Type B pancreatic cell (in vitro differentiated cells): ENCODE measurements around the gene C22orf39. TPM values are rescaled to one million over a fixed set of nuclear protein-coding genes. Genes with fewer than 3 reads are reported as not detected.
A peak's percentile ranks its signal among the peaks of the same experiment; 100 is the strongest.

ENCODE experiments used
- DNase-seq: peaks from one replicate; pipeline ENCODE4 v3.0.0; 2021; ENCODE audit warnings: mixed read lengths; ENCODE audit not compliant: unreplicated experiment; ENCODE audit errors: extremely low spot score
- H3K27ac Mint-ChIP-seq: 2 replicates; pipeline ENCODE4 v1.8.0; 2021; ENCODE audit warnings: mild to moderate bottlenecking, mixed read lengths
- H3K27me3 Mint-ChIP-seq: 2 replicates; pipeline ENCODE4 v1.8.0; 2021; ENCODE audit warnings: mixed read lengths
- H3K36me3 Mint-ChIP-seq: 2 replicates; pipeline ENCODE4 v1.8.0; 2021; ENCODE audit warnings: mixed read lengths
- H3K4me1 Mint-ChIP-seq: one replicate; pipeline ENCODE4 v1.8.0; 2021; ENCODE audit warnings: mixed read lengths; ENCODE audit not compliant: unreplicated experiment
- H3K4me3 Mint-ChIP-seq: 2 replicates; pipeline ENCODE4 v1.8.0; 2021; ENCODE audit warnings: mild to moderate bottlenecking, mixed read lengths
- H3K9me3 Mint-ChIP-seq: 2 replicates; pipeline ENCODE4 v1.8.0; 2021; ENCODE audit warnings: mixed read lengths
- total RNA-seq: library from RNA; stranded (reverse); gene quantifications from 2 replicates; pipeline ENCODE4 v1.2.1, GENCODE V29; 2021; ENCODE audit warnings: low replicate concordance
- TF ChIP-seq, protein P1 (sequence below): fragments of 200-600 bp; sonication (generic); conservative IDR thresholded peaks from 2 replicates; pipeline ENCODE4 v1.5.0; 2021; ENCODE audit warnings: antibody characterized with exemption, mild to moderate bottlenecking

Gene C22orf39
- total RNA-seq, 1 donor from 2014 or later, result 30.3 TPM

GRCh38 chr22:19419086-19419463 is 28.4 kb downstream of the C22orf39 start:
- DNase-seq, result no peak
- no peaks in the 10 kb centered on the region for H3K27me3 Mint-ChIP-seq
- H3K9me3 Mint-ChIP-seq, result peaks cover 5% of the 10 kb centered on the region
- TF ChIP-seq, protein P1, sequence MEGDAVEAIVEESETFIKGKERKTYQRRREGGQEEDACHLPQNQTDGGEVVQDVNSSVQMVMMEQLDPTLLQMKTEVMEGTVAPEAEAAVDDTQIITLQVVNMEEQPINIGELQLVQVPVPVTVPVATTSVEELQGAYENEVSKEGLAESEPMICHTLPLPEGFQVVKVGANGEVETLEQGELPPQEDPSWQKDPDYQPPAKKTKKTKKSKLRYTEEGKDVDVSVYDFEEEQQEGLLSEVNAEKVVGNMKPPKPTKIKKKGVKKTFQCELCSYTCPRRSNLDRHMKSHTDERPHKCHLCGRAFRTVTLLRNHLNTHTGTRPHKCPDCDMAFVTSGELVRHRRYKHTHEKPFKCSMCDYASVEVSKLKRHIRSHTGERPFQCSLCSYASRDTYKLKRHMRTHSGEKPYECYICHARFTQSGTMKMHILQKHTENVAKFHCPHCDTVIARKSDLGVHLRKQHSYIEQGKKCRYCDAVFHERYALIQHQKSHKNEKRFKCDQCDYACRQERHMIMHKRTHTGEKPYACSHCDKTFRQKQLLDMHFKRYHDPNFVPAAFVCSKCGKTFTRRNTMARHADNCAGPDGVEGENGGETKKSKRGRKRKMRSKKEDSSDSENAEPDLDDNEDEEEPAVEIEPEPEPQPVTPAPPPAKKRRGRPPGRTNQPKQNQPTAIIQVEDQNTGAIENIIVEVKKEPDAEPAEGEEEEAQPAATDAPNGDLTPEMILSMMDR, result no peak
- H3K4me3 Mint-ChIP-seq, result no peak overlapping the region
- H3K27ac Mint-ChIP-seq, result no peak overlapping the region
- H3K4me1 Mint-ChIP-seq, result peaks cover 20% of the 10 kb centered on the region
- H3K36me3 Mint-ChIP-seq, result peaks cover 4% of the 10 kb centered on the region

DNA sequence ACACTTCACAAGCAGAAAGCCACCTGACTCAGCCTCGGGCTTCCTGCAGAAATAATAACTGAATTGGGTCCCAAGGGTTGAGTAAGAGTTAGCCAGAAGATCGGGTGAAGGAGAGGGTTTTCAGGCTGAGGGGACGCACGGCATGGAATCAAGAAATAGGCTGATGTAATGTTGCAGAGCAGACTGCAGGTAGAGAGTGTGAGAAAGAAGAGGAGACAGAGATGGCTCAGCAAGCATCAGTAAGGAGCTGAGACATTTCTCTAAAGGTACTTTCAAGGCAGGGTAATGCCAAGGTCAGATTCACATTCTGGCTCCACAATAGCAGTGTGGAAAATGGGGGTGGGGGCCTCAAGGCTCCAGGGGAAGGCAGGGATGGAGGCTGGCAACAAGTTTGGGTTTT is 34.6 kb downstream of the C22orf39 start:
- DNase-seq, result no peak
- Mint-ChIP-seq H3K4me1 (peaks cover 13% of the 10 kb centered on the region), H3K9me3 (peaks cover 7% of the 10 kb centered on the region), H3K27me3 (no peaks in the 10 kb centered on the region), H3K27ac (peak overlapping the region; percentile 5), H3K4me3 (no peak overlapping the region), H3K36me3 (peaks cover 9% of the 10 kb centered on the region)
- TF ChIP-seq, protein P1, result no peak

- peaks cover 7% of the 10 kb centered on the region for H3K9me3 Mint-ChIP-seq
- TF ChIP-seq, protein P1, result no peak
- peak overlapping the region; percentile 5 for H3K27ac Mint-ChIP-seq
- no peak for DNase-seq
- H3K27me3 Mint-ChIP-seq, result no peaks in the 10 kb centered on the region
- peaks cover 9% of the 10 kb centered on the region for H3K36me3 Mint-ChIP-seq
- H3K4me3 Mint-ChIP-seq, result no peak overlapping the region
- peaks cover 16% of the 10 kb centered on the region for H3K4me1 Mint-ChIP-seq
Measured at GRCh38 chr22:19412478-19412877, 35.0 kb downstream of the C22orf39 start.

GRCh38 chr22:19411690-19412045 is 35.8 kb downstream of the C22orf39 start:
- Mint-ChIP-seq H3K27ac (no peak overlapping the region), H3K27me3 (no peaks in the 10 kb centered on the region), H3K4me1 (peaks cover 16% of the 10 kb centered on the region), H3K4me3 (no peak overlapping the region), H3K9me3 (peaks cover 7% of the 10 kb centered on the region), H3K36me3 (peaks cover 13% of the 10 kb centered on the region)
- no peak for DNase-seq
- TF ChIP-seq, protein P1, result no peak

DNA sequence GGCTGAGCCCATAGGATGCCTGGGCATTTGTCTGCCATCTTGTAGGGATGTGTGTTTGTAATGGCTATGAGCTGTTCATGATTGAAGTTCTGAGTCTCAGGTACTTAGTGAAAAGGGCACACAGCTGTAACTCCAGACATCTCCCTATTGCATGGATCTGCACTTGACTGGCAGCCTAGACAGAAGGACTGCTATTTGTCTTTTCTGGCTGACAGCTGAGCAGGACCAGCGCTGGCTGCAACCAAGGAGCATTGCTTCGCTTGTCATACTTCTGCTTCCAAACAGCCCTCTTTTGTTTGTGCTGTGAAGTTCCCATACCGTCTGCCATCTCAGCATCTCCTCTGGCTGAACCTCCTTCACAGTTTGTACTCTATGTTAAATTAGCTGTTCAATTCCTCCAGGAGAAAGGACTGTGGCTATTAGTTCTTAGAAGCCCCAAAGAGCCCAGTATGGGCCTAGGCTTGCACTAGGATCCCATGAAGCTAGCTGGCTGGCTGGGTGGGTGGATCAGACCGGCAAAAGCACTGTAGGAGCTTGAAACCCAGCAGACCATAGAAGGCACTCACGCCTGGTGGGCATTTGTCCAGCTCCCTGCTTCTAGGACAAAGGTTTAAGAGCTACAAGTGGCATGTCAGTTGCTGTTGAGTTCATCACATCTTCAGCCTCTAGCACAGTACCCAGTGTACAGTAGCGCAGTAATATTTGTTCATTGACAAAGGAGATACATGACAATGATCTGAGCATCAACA is 36.4 kb downstream of the C22orf39 start:
- Mint-ChIP-seq H3K4me3 (no peak overlapping the region), H3K4me1 (peaks cover 16% of the 10 kb centered on the region), H3K36me3 (peaks cover 13% of the 10 kb centered on the region), H3K27ac (no peak overlapping the region), H3K27me3 (no peaks in the 10 kb centered on the region), H3K9me3 (peaks cover 7% of the 10 kb centered on the region)
- TF ChIP-seq, protein P1, result no peak
- no peak for DNase-seq
